IMR-90 (cell line): Measurements from ENCODE around the gene F3. TPM values are rescaled to one million over a fixed set of nuclear protein-coding genes. Genes with fewer than 3 reads are reported as not detected.

Experiments used
- ATAC-seq: fragments of 200-7000 bp; cut with Tn5 transposase; 2 replicates; pipeline ENCODE4 v1.9.1; 2020; ENCODE audit warnings: low read depth, mild to moderate bottlenecking, moderate library complexity
- BruUV-seq: library from RNA; stranded (reverse); fragments of 400-500 nt; replicated peaks from 2 replicates; lab custom pipeline; 2021; lab: Mats Ljungman, UMichigan
- CTCF ChIA-PET: fragments of 300-600 bp; formaldehyde crosslinking; extraction: SDS; loops from one replicate; lab custom pipeline; 2021; ENCODE audit warnings: antibody characterized with exemption; lab: Yijun Ruan, JAX
- POLR2A ChIA-PET: fragments of 300-600 bp; sonication (Branson Sonifier 250); formaldehyde crosslinking; loops from one replicate; lab custom pipeline; 2022; ENCODE audit warnings: antibody characterized with exemption; ENCODE audit not compliant: unreplicated experiment; lab: Charles Lee
- DNase-seq: peaks from one replicate; pipeline ENCODE4 v3.0.0; 2013
- H2AFZ ChIP-seq: replicated peaks from 2 replicates; pipeline ENCODE3; 2013; ENCODE audit warnings: low read length, mild to moderate bottlenecking; ENCODE audit not compliant: poor library complexity
- H2AK5ac ChIP-seq: 2 replicates; pipeline ENCODE4 v1.6.1; 2013; ENCODE audit warnings: low read depth, low read length, inconsistent platforms
- H2AK9ac ChIP-seq: replicated peaks from 2 replicates; pipeline ENCODE3; 2013; ENCODE audit warnings: mild to moderate bottlenecking, low read depth, low read length, moderate library complexity; ENCODE audit not compliant: poor library complexity
- H2BK120ac ChIP-seq: 2 replicates; pipeline ENCODE4 v1.6.1; 2013; ENCODE audit warnings: low read depth, low read length, inconsistent platforms
- H2BK15ac ChIP-seq: 3 replicates; pipeline ENCODE4 v1.6.1; 2013; ENCODE audit warnings: low read depth, low read length, inconsistent platforms
- H2BK20ac ChIP-seq: 2 replicates; pipeline ENCODE4 v1.6.1; 2013; ENCODE audit warnings: low read depth, mild to moderate bottlenecking, inconsistent platforms, low read length, moderate library complexity
- H2BK5ac ChIP-seq: 2 replicates; pipeline ENCODE4 v1.6.1; 2013; ENCODE audit warnings: mild to moderate bottlenecking, low read depth, low read length, inconsistent platforms; ENCODE audit not compliant: poor library complexity, severe bottlenecking
- H3K14ac ChIP-seq: replicated peaks from 2 replicates; pipeline ENCODE4 v1.6.1; 2013; ENCODE audit warnings: low read depth, low read length, inconsistent platforms
- H3K18ac ChIP-seq: 2 replicates; pipeline ENCODE4 v1.6.1; 2013; ENCODE audit warnings: low read depth, low read length, control low read depth
- H3K23ac ChIP-seq: 2 replicates; pipeline ENCODE4 v1.6.1; 2013; ENCODE audit warnings: low read depth, low read length, inconsistent platforms
- H3K27ac ChIP-seq: 2 replicates; pipeline ENCODE4 v1.5.1; 2013; ENCODE audit warnings: mild to moderate bottlenecking, control low read depth, low read length; ENCODE audit not compliant: insufficient read depth
- H3K27me3 ChIP-seq: 2 replicates; pipeline ENCODE4 v1.6.1; 2013; ENCODE audit warnings: low read length; ENCODE audit not compliant: control insufficient read depth, insufficient read depth
- H3K36me3 ChIP-seq: 2 replicates; pipeline ENCODE4 v1.6.1; 2013; ENCODE audit warnings: low read length, mixed read lengths; ENCODE audit not compliant: control insufficient read depth, insufficient read depth
- H3K4ac ChIP-seq: 2 replicates; pipeline ENCODE4 v1.6.1; 2013; ENCODE audit warnings: low read depth, low read length, inconsistent platforms
- H3K4me1 ChIP-seq: 2 replicates; pipeline ENCODE4 v1.6.1; 2013; ENCODE audit warnings: low read length, mixed read lengths; ENCODE audit not compliant: control insufficient read depth, insufficient read depth
- H3K4me2 ChIP-seq: 2 replicates; pipeline ENCODE4 v1.6.1; 2013; ENCODE audit warnings: low read depth, mild to moderate bottlenecking, control low read depth, low read length, moderate library complexity
- H3K4me3 ChIP-seq: 2 replicates; pipeline ENCODE4 v1.5.1; 2013; ENCODE audit warnings: low read depth, mild to moderate bottlenecking, control low read depth, low read length, moderate library complexity; ENCODE audit not compliant: insufficient read depth
- H3K56ac ChIP-seq: 2 replicates; pipeline ENCODE4 v1.6.1; 2013; ENCODE audit warnings: low read length, inconsistent platforms; ENCODE audit not compliant: insufficient read depth; ENCODE audit errors: extremely low read depth
- H3K79me1 ChIP-seq, 2 experiments: 2 replicates each; pipeline ENCODE4 v1.6.1; 2013; ENCODE audit warnings: low read length in 2 of 2, inconsistent platforms in 1 of 2, low read depth in 1 of 2
- H3K9ac ChIP-seq: 2 replicates; pipeline ENCODE4 v1.6.1; 2013; ENCODE audit warnings: low read depth, low read length, control low read depth
- H3K9me1 ChIP-seq: 2 replicates; pipeline ENCODE4 v1.6.1; 2013; ENCODE audit warnings: low read length, inconsistent platforms; ENCODE audit not compliant: insufficient read depth
- H3K9me3 ChIP-seq: 2 replicates; pipeline ENCODE4 v1.6.1; 2013; ENCODE audit warnings: low read length; ENCODE audit not compliant: control insufficient read depth, insufficient read depth
- H4K20me1 ChIP-seq: 2 replicates; pipeline ENCODE4 v1.6.1; 2013; ENCODE audit warnings: low read length, inconsistent platforms; ENCODE audit not compliant: insufficient read depth
- H4K5ac ChIP-seq: 2 replicates; pipeline ENCODE4 v1.6.1; 2013; ENCODE audit warnings: mild to moderate bottlenecking, low read depth, low read length, control low read depth
- H4K8ac ChIP-seq, 2 experiments: 2 replicates each; pipeline ENCODE4 v1.6.1; 2013; ENCODE audit warnings: low read depth in 2 of 2, low read length in 2 of 2, control low read depth in 1 of 2, inconsistent platforms in 1 of 2
- H4K91ac ChIP-seq: 2 replicates; pipeline ENCODE4 v1.6.1; 2013; ENCODE audit warnings: low read depth, low read length, inconsistent platforms; ENCODE audit not compliant: insufficient read depth
- BHLHE40 ChIP-seq: fragments of 150-350 bp; IDR thresholded peaks from 2 replicates; pipeline ENCODE4 v1.6.1; 2016; ENCODE audit warnings: mild to moderate bottlenecking, low read depth, low read length
- CEBPB ChIP-seq: IDR thresholded peaks from 2 replicates; pipeline ENCODE4 v1.6.1; 2012; ENCODE audit warnings: low read depth, low read length, improper control_type of control experiment
- CHD1 ChIP-seq: IDR thresholded peaks from 2 replicates; pipeline ENCODE4 v1.6.1; 2012; ENCODE audit warnings: low read depth, low read length, improper control_type of control experiment
- CTCF ChIP-seq: conservative IDR thresholded peaks from 2 replicates; pipeline ENCODE4 v1.5.1; 2012; ENCODE audit warnings: mild to moderate bottlenecking, low read depth, low read length, improper control_type of control experiment
- ELK1 ChIP-seq: fragments of 150-350 bp; IDR thresholded peaks from 2 replicates; pipeline ENCODE4 v1.6.1; 2016; ENCODE audit warnings: low read depth, mild to moderate bottlenecking, low read length, moderate library complexity, borderline replicate concordance
- MAFK ChIP-seq: IDR thresholded peaks from 2 replicates; pipeline ENCODE4 v1.6.1; 2012; ENCODE audit warnings: low read depth, low read length, improper control_type of control experiment
- MXI1 ChIP-seq: IDR thresholded peaks from 2 replicates; pipeline ENCODE4 v1.6.1; 2012; ENCODE audit warnings: low read depth, mild to moderate bottlenecking, low read length, moderate library complexity, borderline replicate concordance
- NFE2L2 ChIP-seq: fragments of 150-350 bp; IDR thresholded peaks from 2 replicates; pipeline ENCODE4 v1.6.1; 2016; ENCODE audit warnings: low read depth, mild to moderate bottlenecking, low read length
- POLR2A ChIP-seq: IDR thresholded peaks from 2 replicates; pipeline ENCODE4 v1.6.1; 2012; ENCODE audit warnings: mild to moderate bottlenecking, low read depth, low read length
- RCOR1 ChIP-seq: IDR thresholded peaks from 2 replicates; pipeline ENCODE4 v1.6.1; 2012; ENCODE audit warnings: mild to moderate bottlenecking, low read length, improper control_type of control experiment; ENCODE audit not compliant: insufficient replicate concordance
- RFX5 ChIP-seq: IDR thresholded peaks from 2 replicates; pipeline ENCODE4 v1.8.0; 2012; ENCODE audit warnings: low read depth, mild to moderate bottlenecking, low read length, moderate library complexity
- SMC3 ChIP-seq: fragments of 150-350 bp; IDR thresholded peaks from 2 replicates; pipeline ENCODE4 v1.6.1; 2016; ENCODE audit warnings: low read depth, mild to moderate bottlenecking, antibody characterized with exemption, low read length, moderate library complexity
- WGBS, 2 experiments: methylation state at CpG; one replicate each; pipeline versions ENCODE4 v1.1.5 to v1.1.7; 2013; ENCODE audit warnings: missing lambda C conversion rate in 2 of 2; ENCODE audit not compliant: insufficient read length in 1 of 2; ENCODE audit errors: extremely low coverage in 2 of 2; 5-methylcytosine and 5-hydroxymethylcytosine counted together
- dilution Hi-C: fragments of 300-500 bp; cut with HindIII; formaldehyde crosslinking; loops from one replicate; pipeline ENCODE4 v1.14.3; 2018; ENCODE audit warnings: low sequenced_read_pairs; ENCODE audit not compliant: unreplicated experiment
- in situ Hi-C: fragments of 300-500 bp; cut with MboI; formaldehyde crosslinking; loops from 3 replicates; pipeline ENCODE4 v1.14.3; 2019; ENCODE audit warnings: low sequenced_read_pairs, inconsistent platforms, mixed read lengths
- intact Hi-C: fragments of 100-400 bp; cut with micrococcal nuclease; formaldehyde crosslinking; loops from 2 replicates; pipeline ENCODE4 v1.10.0; 2022
- polyA plus RNA-seq, 3 experiments: library from polyadenylated mRNA; depleted of rRNA; stranded (reverse); fragments of >200 nt; gene quantifications; 2 replicates each; pipeline ENCODE4 v1.2.3, GENCODE V29; 2012; ENCODE audit warnings: low replicate concordance in 1 of 3
- total RNA-seq: library from RNA; depleted of rRNA; stranded (reverse); fragments of >200 nt; gene quantifications from 2 replicates; pipeline ENCODE4 v1.2.3, GENCODE V29; 2012
- TF ChIP-seq, protein P1 (sequence below): fragments of 150-350 bp; IDR thresholded peaks from 2 replicates; pipeline ENCODE4 v1.6.1; 2017; ENCODE audit warnings: mild to moderate bottlenecking, antibody characterized with exemption, low read length, low read depth

F3 gene
- total and polyA plus RNA-seq, 2 of the 4 experiments (the other 2 are of a cell fraction): 75.6 to 126 TPM

DNA sequence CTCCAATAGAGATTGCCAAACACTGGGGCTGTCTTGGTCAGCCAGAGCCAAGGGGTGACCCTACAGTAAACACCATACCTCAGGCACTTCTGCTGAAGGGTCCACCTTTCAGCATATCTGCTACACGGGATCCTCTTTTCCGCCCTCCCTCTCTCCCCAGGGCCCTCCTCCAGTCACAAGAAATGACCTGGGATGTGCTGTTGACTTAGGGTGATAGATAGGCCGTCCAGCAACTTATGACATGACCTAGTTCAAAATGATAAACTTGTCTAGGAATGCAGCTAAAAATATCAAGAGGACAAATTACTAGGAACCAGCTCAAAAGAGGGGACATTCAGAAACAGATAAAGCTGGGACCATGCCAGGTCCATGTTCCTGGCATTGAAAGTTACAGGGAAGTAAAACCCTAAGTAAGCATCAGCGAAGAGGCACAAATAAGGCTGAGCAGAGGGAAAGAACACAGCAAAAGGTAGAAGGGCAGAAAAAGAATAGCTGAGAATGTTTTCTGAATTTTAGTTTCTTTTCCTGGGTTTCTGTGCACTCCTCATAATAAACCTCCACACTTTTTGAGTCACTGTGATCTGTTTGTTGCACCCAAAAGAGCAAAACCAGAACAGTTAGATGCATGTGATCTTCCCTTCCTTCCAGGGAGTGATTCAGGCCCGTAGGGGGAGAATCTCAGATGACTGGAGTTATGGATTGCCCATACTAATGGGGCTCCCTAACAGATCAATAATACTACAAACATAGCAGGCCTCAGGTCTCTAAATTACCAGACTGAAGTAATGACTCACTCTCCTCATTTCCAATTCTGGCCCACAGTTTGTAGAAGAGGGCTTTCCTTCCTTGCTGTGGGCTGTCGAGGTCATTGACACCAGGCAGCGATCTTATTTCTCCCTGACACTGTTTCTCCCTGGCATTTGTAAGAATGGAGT is 48.9 kb upstream of the F3 start:
- peak overlapping the region in 1 of 2 experiments; percentile 7; a peak in 1 of 4 replicates for H4K8ac ChIP-seq
- H3K9me3 ChIP-seq: no peaks in the 10 kb centered on the region
- H3K4ac ChIP-seq: peak overlapping the region; percentile 30
- ChIA-PET CTCF (interaction anchor here (0.6 kb wide), 1 partner anchor 203 kb away, joined by 5 read pairs; no protein-coding TSS in a partner anchor), POLR2A (interaction anchor here (1.2 kb wide), 1 partner anchor 49 kb away, joined by 3 read pairs; the partner anchor contains the start of gene F3)
- peak overlapping the region; percentile 64 for H2AFZ ChIP-seq
- no peaks in the 10 kb centered on the region for H3K27me3 ChIP-seq
- H3K9ac ChIP-seq: no peak overlapping the region
- peak overlapping the region; percentile 30; the same call in 1 of the 2 replicates for H4K91ac ChIP-seq
- H3K4me3 ChIP-seq: no peak overlapping the region
- H4K5ac ChIP-seq: no peak overlapping the region
- peaks cover 9% of the 10 kb centered on the region for H3K9me1 ChIP-seq
- no peaks in the 10 kb centered on the region for H3K36me3 ChIP-seq
- no peaks in the 10 kb centered on the region for H3K79me1 ChIP-seq
- peak overlapping the region; percentile 63 for H3K18ac ChIP-seq
- H2AK9ac ChIP-seq: no peak overlapping the region
- intact Hi-C loops (no loop called here), dilution Hi-C loops (no loop called here), in situ Hi-C loops (no loop called here)
- peak overlapping the region; percentile 48 for H2BK120ac ChIP-seq
- ATAC-seq: peak; percentile 50
- WGBS, 2 experiments: no CpG with 5 or more reads among the region's 7 CpGs
- no peak overlapping the region; the same call in 1 of the 2 replicates for H3K23ac ChIP-seq
- H3K4me2 ChIP-seq: no peak overlapping the region
- H2BK20ac ChIP-seq: peak overlapping the region; percentile 78
- no TSS peak for BruUV-seq
- H3K27ac ChIP-seq: no peak overlapping the region
- H4K20me1 ChIP-seq: no peaks in the 10 kb centered on the region
- peak overlapping the region; percentile 47; the same call in 1 of the 2 replicates for H2AK5ac ChIP-seq
- peaks cover 9% of the 10 kb centered on the region for H3K4me1 ChIP-seq
- peak; percentile 43 for DNase-seq
- peak overlapping the region; percentile 58 for H3K14ac ChIP-seq
- H2BK5ac ChIP-seq: no peak overlapping the region
- no peak overlapping the region for H3K56ac ChIP-seq
- H2BK15ac ChIP-seq: no peak overlapping the region; the same call in 2 of the 3 replicates
- TF ChIP-seq BHLHE40 (no peak), MXI1 (no peak), RCOR1 (no peak), CHD1 (no peak), CTCF (no peak), CEBPB (no peak), POLR2A (no peak), ELK1 (no peak), RFX5 (no peak), NFE2L2 (no peak), SMC3 (no peak), MAFK (no peak)
- TF ChIP-seq, protein P1, sequence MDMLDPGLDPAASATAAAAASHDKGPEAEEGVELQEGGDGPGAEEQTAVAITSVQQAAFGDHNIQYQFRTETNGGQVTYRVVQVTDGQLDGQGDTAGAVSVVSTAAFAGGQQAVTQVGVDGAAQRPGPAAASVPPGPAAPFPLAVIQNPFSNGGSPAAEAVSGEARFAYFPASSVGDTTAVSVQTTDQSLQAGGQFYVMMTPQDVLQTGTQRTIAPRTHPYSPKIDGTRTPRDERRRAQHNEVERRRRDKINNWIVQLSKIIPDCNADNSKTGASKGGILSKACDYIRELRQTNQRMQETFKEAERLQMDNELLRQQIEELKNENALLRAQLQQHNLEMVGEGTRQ: no peak
